Neural progenitor cell (in vitro differentiated cells): ENCODE data around the gene CCT6A. TPM values are rescaled to one million over a fixed set of nuclear protein-coding genes. Genes with fewer than 3 reads are reported as not detected.

Experiments
- DNase-seq: peaks from one replicate; pipeline ENCODE4 v3.0.0-alpha.2; 2016; ENCODE audit warnings: low spot score
- H2AFZ ChIP-seq: fragments of 200-600 bp; sonication (generic); replicated peaks from 2 replicates; pipeline ENCODE4 v1.6.1; 2016; ENCODE audit warnings: antibody characterized with exemption
- H3F3A ChIP-seq: fragments of 200-600 bp; sonication (generic); 2 replicates; pipeline ENCODE4 v1.6.1; 2016; ENCODE audit warnings: antibody characterized with exemption, low read depth
- H3K27ac ChIP-seq: fragments of 200-600 bp; sonication (generic); 2 replicates; pipeline ENCODE4 v1.5.1; 2016; ENCODE audit warnings: mild to moderate bottlenecking
- H3K27me3 ChIP-seq: fragments of 200-600 bp; sonication (generic); 2 replicates; pipeline ENCODE4 v1.6.1; 2016; ENCODE audit warnings: mild to moderate bottlenecking, moderate library complexity
- H3K36me3 ChIP-seq: fragments of 200-600 bp; sonication (generic); 2 replicates; pipeline ENCODE4 v1.5.1; 2016
- H3K4me1 ChIP-seq: fragments of 200-600 bp; sonication (generic); 2 replicates; pipeline ENCODE4 v1.6.1; 2016; ENCODE audit warnings: mixed run types
- H3K4me2 ChIP-seq: fragments of 200-600 bp; sonication (generic); 2 replicates; pipeline ENCODE4 v1.6.1; 2016
- H3K4me3 ChIP-seq: fragments of 200-600 bp; sonication (generic); 2 replicates; pipeline ENCODE4 v1.5.1; 2016
- H3K79me2 ChIP-seq: fragments of 200-600 bp; sonication (generic); 2 replicates; pipeline ENCODE4 v1.6.1; 2016; ENCODE audit warnings: low read depth
- H3K9ac ChIP-seq: fragments of 200-600 bp; sonication (generic); 2 replicates; pipeline ENCODE4 v1.6.1; 2016
- H3K9me3 ChIP-seq: fragments of 200-600 bp; sonication (generic); 2 replicates; pipeline ENCODE4 v1.5.1; 2016; ENCODE audit warnings: low read depth
- H4K20me1 ChIP-seq: fragments of 200-600 bp; sonication (generic); 2 replicates; pipeline ENCODE4 v1.6.1; 2016; ENCODE audit warnings: low read depth
- H3K27ac Mint-ChIP-seq: 3 replicates; pipeline ENCODE4 v1.8.0; 2021; ENCODE audit warnings: mixed read lengths
- H3K27me3 Mint-ChIP-seq: 2 replicates; pipeline ENCODE4 v1.8.0; 2022; ENCODE audit warnings: low read depth, mild to moderate bottlenecking, inconsistent platforms, moderate library complexity, mixed read lengths; ENCODE audit not compliant: insufficient read depth
- H3K36me3 Mint-ChIP-seq: 3 replicates; pipeline ENCODE4 v1.8.0; 2021; ENCODE audit warnings: mixed read lengths
- H3K4me1 Mint-ChIP-seq: 3 replicates; pipeline ENCODE4 v1.8.0; 2021; ENCODE audit warnings: mixed read lengths
- H3K4me3 Mint-ChIP-seq: 3 replicates; pipeline ENCODE4 v1.8.0; 2021; ENCODE audit warnings: mild to moderate bottlenecking, moderate library complexity, mixed read lengths
- H3K9me3 Mint-ChIP-seq: 3 replicates; pipeline ENCODE4 v1.8.0; 2020; ENCODE audit warnings: mixed read lengths
- CTCF ChIP-seq: fragments of 200-600 bp; sonication (generic); IDR thresholded peaks from 2 replicates; pipeline ENCODE4 v1.5.1; 2017; ENCODE audit warnings: antibody characterized with exemption, mild to moderate bottlenecking
- EZH2 ChIP-seq: fragments of 200-600 bp; sonication (generic); IDR thresholded peaks from 2 replicates; pipeline ENCODE4 v1.6.1; 2017; ENCODE audit warnings: antibody characterized with exemption, mild to moderate bottlenecking, moderate library complexity
- EZH2phosphoT487 ChIP-seq: fragments of 200-600 bp; sonication (generic); IDR thresholded peaks from 2 replicates; pipeline ENCODE4 v1.6.1; 2017; ENCODE audit warnings: antibody characterized with exemption
- total RNA-seq: library from RNA; depleted of rRNA; stranded (reverse); fragments of >200 nt; gene quantifications from 2 replicates; pipeline ENCODE4 v1.2.3, GENCODE V29; 2015; ENCODE audit warnings: low replicate concordance

Gene CCT6A
- total RNA-seq, 1 donor from 2014 or later = 349 TPM

- H2AFZ ChIP-seq = no peak overlapping the region
- Mint-ChIP-seq H3K36me3 (peaks cover 24% of the 10 kb centered on the region), H3K27me3 (peaks cover 5% of the 10 kb centered on the region), H3K27ac (no peak overlapping the region), H3K9me3 (no peaks in the 10 kb centered on the region), H3K4me1 (peaks cover 27% of the 10 kb centered on the region), H3K4me3 (peak overlapping the region; percentile 62)
- peaks cover 36% of the 10 kb centered on the region for H4K20me1 ChIP-seq
- DNase-seq = no peak
- peaks cover 16% of the 10 kb centered on the region for H3K4me1 ChIP-seq
- H3K9me3 ChIP-seq = no peaks in the 10 kb centered on the region
- no peak overlapping the region for H3K4me3 ChIP-seq
- H3K4me2 ChIP-seq = peak overlapping the region; percentile 4
- no peak for TF ChIP-seq EZH2
- TF ChIP-seq EZH2phosphoT487 = no peak
- TF ChIP-seq CTCF = no peak
- H3F3A ChIP-seq = peaks cover 46% of the 10 kb centered on the region
- H3K9ac ChIP-seq = no peak overlapping the region
- H3K27ac ChIP-seq = no peak overlapping the region
- H3K36me3 ChIP-seq = peaks cover 36% of the 10 kb centered on the region
- H3K27me3 ChIP-seq = no peaks in the 10 kb centered on the region
- H3K79me2 ChIP-seq = peaks cover 95% of the 10 kb centered on the region
Measured at GRCh38 chr7:56053993-56054392, 2.4 kb downstream of the CCT6A start.

GRCh38 chr7:56062382-56062781 lies 10.8 kb downstream of the CCT6A start:
- H3K27ac Mint-ChIP-seq = no peak overlapping the region
- no peak for DNase-seq
- no peak overlapping the region for H3K4me2 ChIP-seq
- no peak overlapping the region for H3K9ac ChIP-seq
- peaks cover 40% of the 10 kb centered on the region for H3K36me3 ChIP-seq
- no peak overlapping the region for H3K4me3 ChIP-seq
- no peaks in the 10 kb centered on the region for H3K27me3 Mint-ChIP-seq
- H4K20me1 ChIP-seq = peaks cover 19% of the 10 kb centered on the region
- no peak overlapping the region for H2AFZ ChIP-seq
- H3K27me3 ChIP-seq = no peaks in the 10 kb centered on the region
- H3K4me1 ChIP-seq = no peaks in the 10 kb centered on the region
- H3K27ac ChIP-seq = no peak overlapping the region
- peaks cover 65% of the 10 kb centered on the region for H3F3A ChIP-seq
- H3K4me1 Mint-ChIP-seq = peaks cover 4% of the 10 kb centered on the region
- H3K79me2 ChIP-seq = peaks cover 48% of the 10 kb centered on the region
- TF ChIP-seq CTCF = no peak
- TF ChIP-seq EZH2 = no peak
- TF ChIP-seq EZH2phosphoT487 = no peak
- H3K9me3 ChIP-seq = no peaks in the 10 kb centered on the region
- H3K9me3 Mint-ChIP-seq = no peaks in the 10 kb centered on the region
- H3K4me3 Mint-ChIP-seq = no peak overlapping the region
- peaks cover 25% of the 10 kb centered on the region for H3K36me3 Mint-ChIP-seq

- Mint-ChIP-seq H3K27me3 (no peaks in the 10 kb centered on the region), H3K9me3 (no peaks in the 10 kb centered on the region), H3K4me1 (peaks cover 4% of the 10 kb centered on the region), H3K27ac (no peak overlapping the region), H3K36me3 (peaks cover 21% of the 10 kb centered on the region), H3K4me3 (peak overlapping the region; percentile 93)
- Histone ChIP-seq H3K36me3 (peaks cover 32% of the 10 kb centered on the region), H3K9ac (no peak overlapping the region), H3K79me2 (peaks cover 39% of the 10 kb centered on the region), H3K4me2 (peak overlapping the region; percentile 77), H3F3A (peaks cover 57% of the 10 kb centered on the region), H3K27ac (peak overlapping the region; percentile 7), H3K4me1 (no peaks in the 10 kb centered on the region), H3K27me3 (no peaks in the 10 kb centered on the region), H2AFZ (no peak overlapping the region), H3K4me3 (peak overlapping the region; percentile 78), H3K9me3 (no peaks in the 10 kb centered on the region), H4K20me1 (peaks cover 19% of the 10 kb centered on the region)
- DNase-seq = no peak
- TF ChIP-seq CTCF = no peak
- no peak for TF ChIP-seq EZH2
- TF ChIP-seq EZH2phosphoT487 = no peak
Measured at GRCh38 chr7:56063500-56063881, 11.9 kb downstream of the CCT6A start.
